H1 (cell line): ENCODE data around the gene DHDDS. TPM values are rescaled to one million over a fixed set of nuclear protein-coding genes. Genes with fewer than 3 reads are reported as not detected.
"Not testable (repeated sequence)": the region's sequence is repeated elsewhere in the genome, so short reads cannot be mapped to it uniquely, and the experiment has no call there.

ENCODE experiments used
- CTCF ChIA-PET: fragments of 300-600 bp; sonication (Branson Sonifier 250); formaldehyde crosslinking; loops from one replicate; lab custom pipeline; 2021; ENCODE audit not compliant: partially characterized antibody; lab: Charles Lee
- POLR2A ChIA-PET: fragments of 300-600 bp; sonication (Branson Sonifier 250); formaldehyde crosslinking; loops from one replicate; lab custom pipeline; 2021; ENCODE audit warnings: inconsistent platforms; ENCODE audit not compliant: partially characterized antibody; lab: Charles Lee
- DNase-seq, 2 experiments: peaks; one replicate each; pipeline versions ENCODE4 v3.0.0 to v3.0.0-alpha.2; 2010 to 2022; ENCODE audit warnings: low spot score in 2 of 2, low read depth in 1 of 2, mixed read lengths in 1 of 2
- FAIRE-seq: peaks from 2 replicates; lab custom pipeline; 2011; peaks lifted over from hg19 to GRCh38; lab: Jason Lieb, UNC
- H2AFZ ChIP-seq: 2 replicates; pipeline ENCODE4 v1.8.1; 2012; ENCODE audit warnings: low read length, inconsistent platforms
- H2AK5ac ChIP-seq: 2 replicates; pipeline ENCODE4 v1.6.1; 2013; ENCODE audit warnings: low read depth, low read length
- H2BK120ac ChIP-seq: replicated peaks from 2 replicates; pipeline ENCODE3; 2013; ENCODE audit warnings: low read depth, low read length, inconsistent platforms
- H2BK12ac ChIP-seq: 2 replicates; pipeline ENCODE4 v1.6.1; 2013; ENCODE audit warnings: low read depth, low read length
- H2BK15ac ChIP-seq: 2 replicates; pipeline ENCODE4 v1.6.1; 2013; ENCODE audit warnings: low read length
- H2BK20ac ChIP-seq: 2 replicates; pipeline ENCODE4 v1.6.1; 2013; ENCODE audit warnings: low read length
- H2BK5ac ChIP-seq: 2 replicates; pipeline ENCODE4 v1.6.1; 2013; ENCODE audit warnings: low read depth, low read length
- H3K14ac ChIP-seq: 2 replicates; pipeline ENCODE4 v1.6.1; 2013; ENCODE audit warnings: inconsistent platforms; ENCODE audit not compliant: insufficient read length
- H3K18ac ChIP-seq: 2 replicates; pipeline ENCODE4 v1.6.1; 2013; ENCODE audit warnings: low read length; ENCODE audit errors: extremely low read depth
- H3K23ac ChIP-seq: 2 replicates; pipeline ENCODE4 v1.6.1; 2013; ENCODE audit warnings: inconsistent platforms; ENCODE audit not compliant: insufficient read length
- H3K23me2 ChIP-seq: 2 replicates; pipeline ENCODE4 v1.6.1; 2013; ENCODE audit warnings: low read depth, low read length
- H3K27ac ChIP-seq: 2 replicates; pipeline ENCODE4 v1.6.1; 2011; ENCODE audit warnings: low read depth, low read length, inconsistent platforms
- H3K27me3 ChIP-seq, 4 experiments: replicated peaks in 1 of 4; 1 replicate in 1 of 4; 2 replicates in 3 of 4; pipeline versions ENCODE4 v1.6.1 to v1.8.1; 2011 to 2013; ENCODE audit warnings: low read length in 3 of 4, mild to moderate bottlenecking in 3 of 4, inconsistent platforms in 2 of 4, mixed read lengths in 2 of 4, moderate library complexity in 1 of 4; ENCODE audit not compliant: control insufficient read depth in 3 of 4, insufficient read depth in 3 of 4; ENCODE audit errors: extremely low read depth in 1 of 4
- H3K36me3 ChIP-seq, 4 experiments: 2 replicates each; pipeline versions ENCODE4 v1.6.1 to v1.8.1; 2011 to 2013; ENCODE audit warnings: mild to moderate bottlenecking in 4 of 4, low read length in 3 of 4, moderate library complexity in 2 of 4, control low read depth in 1 of 4, inconsistent platforms in 1 of 4; ENCODE audit not compliant: insufficient read depth in 4 of 4, control insufficient read depth in 2 of 4
- H3K4ac ChIP-seq: replicated peaks from 2 replicates; pipeline ENCODE3; 2013; ENCODE audit warnings: low read length, low read depth, mixed read lengths, inconsistent platforms; ENCODE audit not compliant: insufficient read length
- H3K4me1 ChIP-seq, 4 experiments: replicated peaks in 1 of 4; 1 replicate in 1 of 4; 2 replicates in 3 of 4; pipeline versions ENCODE4 v1.6.1 to v1.8.1; 2011 to 2013; ENCODE audit warnings: low read length in 3 of 4, inconsistent platforms in 2 of 4, mixed read lengths in 1 of 4; ENCODE audit not compliant: insufficient read depth in 4 of 4, control insufficient read depth in 3 of 4
- H3K4me2 ChIP-seq, 2 experiments: 2 replicates each; pipeline versions ENCODE4 v1.6.1 to v1.8.1; 2011 to 2013; ENCODE audit warnings: low read depth in 2 of 2, low read length in 2 of 2, control low read depth in 1 of 2, inconsistent platforms in 1 of 2, mild to moderate bottlenecking in 1 of 2; ENCODE audit not compliant: insufficient read depth in 1 of 2
- H3K4me3 ChIP-seq, 4 experiments: fragments of 200-600, 300-600 bp in 1 of 4; sonication (generic), shearing (Covaris generic), sonication (Bioruptor Twin) in 1 of 4; 2 replicates each; pipeline versions ENCODE4 v1.5.1 to v1.8.1; 2011 to 2016; ENCODE audit warnings: low read length in 4 of 4, low read depth in 3 of 4, control low read depth in 2 of 4, inconsistent platforms in 2 of 4, mild to moderate bottlenecking in 2 of 4, mixed read lengths in 1 of 4, moderate library complexity in 1 of 4; ENCODE audit not compliant: insufficient read depth in 2 of 4; ENCODE audit errors: extremely low read depth in 1 of 4
- H3K56ac ChIP-seq: replicated peaks from 2 replicates; pipeline ENCODE3; 2013; ENCODE audit warnings: low read depth, mild to moderate bottlenecking, mixed read lengths, low read length, inconsistent platforms; ENCODE audit not compliant: insufficient read length
- H3K79me1 ChIP-seq: 2 replicates; pipeline ENCODE4 v1.6.1; 2013; ENCODE audit warnings: low read depth, low read length, control low read depth
- H3K79me2 ChIP-seq, 2 experiments: 2 replicates each; pipeline versions ENCODE4 v1.6.1 to v1.8.1; 2012 to 2013; ENCODE audit warnings: low read length in 2 of 2, mild to moderate bottlenecking in 2 of 2, inconsistent platforms in 1 of 2; ENCODE audit not compliant: insufficient read depth in 2 of 2, control insufficient read depth in 1 of 2
- H3K9ac ChIP-seq, 4 experiments: replicated peaks in 1 of 4; 1 replicate in 1 of 4; 2 replicates in 3 of 4; pipeline versions ENCODE4 v1.6.1 to v1.8.1; 2011 to 2013; ENCODE audit warnings: low read depth in 3 of 4, low read length in 3 of 4, control low read depth in 2 of 4, mild to moderate bottlenecking in 2 of 4, moderate library complexity in 2 of 4, inconsistent platforms in 1 of 4; ENCODE audit errors: extremely low read depth in 1 of 4
- H3K9me3 ChIP-seq, 2 experiments: 2 replicates each; pipeline versions ENCODE4 v1.6.1 to v1.8.1; 2012 to 2013; ENCODE audit warnings: mild to moderate bottlenecking in 2 of 2, moderate library complexity in 2 of 2, control low read depth in 1 of 2, inconsistent platforms in 1 of 2, low read depth in 1 of 2, low read length in 1 of 2, mixed read lengths in 1 of 2; ENCODE audit not compliant: insufficient read depth in 2 of 2
- H4K20me1 ChIP-seq, 2 experiments: replicated peaks in 1 of 2; 2 replicates each; pipeline versions ENCODE3 to v1.8.1; 2011 to 2013; ENCODE audit warnings: inconsistent platforms in 2 of 2, low read length in 2 of 2, mild to moderate bottlenecking in 1 of 2; ENCODE audit not compliant: insufficient read depth in 2 of 2, control insufficient read depth in 1 of 2
- H4K5ac ChIP-seq: 2 replicates; pipeline ENCODE4 v1.6.1; 2013; ENCODE audit warnings: low read length, low read depth, mixed read lengths, inconsistent platforms; ENCODE audit not compliant: insufficient read length
- H4K8ac ChIP-seq: 2 replicates; pipeline ENCODE4 v1.8.0; 2013; ENCODE audit warnings: mild to moderate bottlenecking, moderate library complexity, low read length, inconsistent platforms; ENCODE audit not compliant: insufficient read depth; ENCODE audit errors: extremely low read depth
- H4K91ac ChIP-seq: replicated peaks from 2 replicates; pipeline ENCODE3; 2013; ENCODE audit warnings: low read length, mixed read lengths, inconsistent platforms; ENCODE audit not compliant: insufficient read length
- WGBS, 2 experiments: shearing (Covaris generic) in 1 of 2; methylation state at CpG; one replicate each; pipeline versions ENCODE4 v1.1.6 to v1.1.7; 2013 to 2015; ENCODE audit warnings: low lambda C conversion rate in 2 of 2, mixed read lengths in 2 of 2, inconsistent platforms in 1 of 2, low coverage in 1 of 2, missing lambda C conversion rate in 1 of 2; ENCODE audit not compliant: insufficient replicate concordance in 2 of 2, insufficient coverage in 1 of 2, insufficient read length in 1 of 2; ENCODE audit errors: extremely low coverage in 1 of 2, missing lambda C conversion rate in 1 of 2; 5-methylcytosine and 5-hydroxymethylcytosine counted together
- polyA plus RNA-seq, 7 experiments: library from polyadenylated mRNA; depleted of rRNA in 3 of 7; stranded (reverse) in 5 of 7; unstranded in 2 of 7; fragments of >200 nt in 5 of 7; fragments of 200-250 nt in 2 of 7; gene quantifications; 1 replicate in 5 of 7; 2 replicates in 1 of 7; 4 replicates in 1 of 7; pipeline versions ENCODE4 v1.2.1 to v1.2.3, GENCODE V29; 2011 to 2013; ENCODE audit warnings: missing spikeins in 2 of 7, mixed read lengths in 2 of 7
- total RNA-seq: library from RNA; stranded (reverse); fragmentation: NEBNext Ultra II Directional; extraction: Animal tissue kit (Norgen Biotek cat#: 25700); gene quantifications from 2 replicates; pipeline ENCODE4 v1.2.1, GENCODE V29; 2021

Gene DHDDS
- total and polyA plus RNA-seq, 2 of the 8 experiments (the other 6 are each of a cell fraction or from before 2014, with no cell fraction given): 28.3 to 44.6 TPM

DNA sequence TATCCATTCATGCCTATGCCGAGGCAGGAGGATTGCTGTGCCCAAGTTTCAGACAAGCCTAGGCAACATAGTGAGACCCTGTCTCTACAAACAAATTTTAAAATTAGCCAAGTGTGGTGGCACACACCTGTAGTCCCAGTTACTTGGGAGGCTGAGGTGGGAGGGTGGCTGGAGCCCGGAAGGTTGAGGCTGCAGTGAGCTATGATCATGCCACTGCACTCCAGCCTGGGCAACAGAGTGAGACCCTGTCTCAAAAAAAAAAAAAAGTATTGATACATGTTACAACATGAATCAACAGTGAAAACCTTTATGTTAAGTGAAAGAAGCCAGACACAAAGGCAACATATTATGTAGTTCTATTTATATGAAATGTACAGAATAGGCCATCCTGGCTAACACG, 47.1 kb upstream of the DHDDS start:
- H3K79me2 ChIP-seq, H3K23me2 ChIP-seq, H3K23ac ChIP-seq, H4K91ac ChIP-seq, H4K5ac ChIP-seq, H3K4ac ChIP-seq, FAIRE-seq, H3K18ac ChIP-seq, H3K36me3 ChIP-seq, H2BK15ac ChIP-seq, H3K79me1 ChIP-seq, H2AK5ac ChIP-seq, H2BK120ac ChIP-seq, H2BK12ac ChIP-seq, H4K8ac ChIP-seq, H2BK5ac ChIP-seq, H3K4me3 ChIP-seq, H3K9ac ChIP-seq, H3K27ac ChIP-seq, H3K56ac ChIP-seq, POLR2A ChIA-PET, DNase-seq, H3K14ac ChIP-seq, H2AFZ ChIP-seq, H3K9me3 ChIP-seq, H2BK20ac ChIP-seq, H3K4me1 ChIP-seq, H3K4me2 ChIP-seq, H3K27me3 ChIP-seq, H4K20me1 ChIP-seq: not testable (repeated sequence)
- CTCF ChIA-PET: interaction anchor here (0.8 to 9.4 kb wide), 4 partner anchors 9 to 99 kb away, joined by 3 to 90 read pairs (median 4); no protein-coding TSS in a partner anchor
- 95% methylated on average over 3 of the region's 3 CpGs; no CpG with 5 or more reads in 1 of the 2 experiments for WGBS, 2 experiments
